ENCODE measurements around the gene SLC30A4. TPM values are rescaled to one million over a fixed set of nuclear protein-coding genes. Genes with fewer than 3 reads are reported as not detected.
A peak's percentile ranks its signal among the peaks of the same experiment; 100 is the strongest.

Gene SLC30A4
- total RNA-seq, 6 experiments from 2014 or later = 7.0 to 10.2 (median 8.5) TPM

- Mint-ChIP-seq H3K36me3 (ENCODE audit: low read depth) (peaks cover 2% of the 10 kb centered on the region; the same call in 1 of the 2 replicates), H3K27me3 (ENCODE audit: insufficient read depth) (peaks cover 11% of the 10 kb centered on the region), H3K9me3 (peaks cover 2% of the 10 kb centered on the region; the same call in 1 of the 2 replicates), H3K4me3 (no peak overlapping the region), H3K4me1 (ENCODE audit: low read depth) (peaks cover 6% of the 10 kb centered on the region; the same call in 1 of the 2 replicates), H3K27ac (no peak overlapping the region)
- TF ChIP-seq CTCF (IDR thresholded peaks at IDR 0.05) = no peak
- DNase-seq = no peak
Measured at GRCh38 chr15:45469441-45469840, 53.1 kb downstream of the SLC30A4 start.

DNA sequence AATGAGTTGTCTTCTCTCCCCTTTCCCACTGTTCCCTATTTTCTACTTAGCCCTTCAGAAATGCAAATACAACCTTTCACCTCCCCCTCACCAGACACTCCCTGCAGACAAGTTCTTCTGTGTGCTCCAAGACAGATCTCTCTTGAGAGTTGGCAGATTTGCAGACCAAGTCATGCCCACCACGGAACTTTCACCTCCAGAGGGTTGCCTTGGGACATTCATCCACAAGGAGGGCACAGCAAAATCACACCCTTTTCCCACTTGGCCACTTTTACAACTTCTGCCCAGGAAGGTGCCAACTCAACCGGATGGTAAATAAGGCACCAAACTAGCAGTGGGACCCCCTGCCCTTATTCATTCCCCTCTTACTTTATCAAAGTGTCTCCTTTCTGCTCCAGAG is 53.5 kb downstream of the SLC30A4 start:
- Mint-ChIP-seq H3K27ac (no peak overlapping the region), H3K4me1 (ENCODE audit: low read depth) (peaks cover 6% of the 10 kb centered on the region; the same call in 1 of the 2 replicates), H3K36me3 (ENCODE audit: low read depth) (peaks cover 4% of the 10 kb centered on the region; the same call in 1 of the 2 replicates), H3K27me3 (ENCODE audit: insufficient read depth) (peaks cover 11% of the 10 kb centered on the region), H3K4me3 (no peak overlapping the region), H3K9me3 (peaks cover 6% of the 10 kb centered on the region; the same call in 1 of the 2 replicates)
- no peak for TF ChIP-seq CTCF (IDR thresholded peaks at IDR 0.05)
- DNase-seq = no peak

- Mint-ChIP-seq H3K27ac (no peak overlapping the region), H3K9me3 (peaks cover 9% of the 10 kb centered on the region; the same call in 1 of the 2 replicates), H3K36me3 (ENCODE audit: low read depth) (peaks cover 4% of the 10 kb centered on the region; the same call in 1 of the 2 replicates), H3K27me3 (ENCODE audit: insufficient read depth) (peaks cover 11% of the 10 kb centered on the region), H3K4me1 (ENCODE audit: low read depth) (peaks cover 6% of the 10 kb centered on the region; the same call in 1 of the 2 replicates), H3K4me3 (no peak overlapping the region)
- no peak for TF ChIP-seq CTCF (IDR thresholded peaks at IDR 0.05)
- no peak for DNase-seq
Measured at GRCh38 chr15:45468294-45468693, 54.3 kb downstream of the SLC30A4 start.

- H3K4me1 Mint-ChIP-seq (ENCODE audit: low read depth) = peaks cover 44% of the 10 kb centered on the region
- TF ChIP-seq CTCF (IDR thresholded peaks at IDR 0.05) = peak; percentile 99
- peak; percentile 22 for DNase-seq
- H3K27me3 Mint-ChIP-seq (ENCODE audit: insufficient read depth) = peaks cover 7% of the 10 kb centered on the region; the same call in 1 of the 2 replicates
- 0 out of 2 replicates have a peak, but pooled peaks cover 1% of the 10 kb centered on the region for H3K9me3 Mint-ChIP-seq
- H3K27ac Mint-ChIP-seq = no peak overlapping the region
- no peaks in the 10 kb centered on the region for H3K36me3 Mint-ChIP-seq (ENCODE audit: low read depth)
- H3K4me3 Mint-ChIP-seq = peak overlapping the region; percentile 87
Measured at GRCh38 chr15:45458746-45459403, 63.7 kb downstream of the SLC30A4 start.

DNA sequence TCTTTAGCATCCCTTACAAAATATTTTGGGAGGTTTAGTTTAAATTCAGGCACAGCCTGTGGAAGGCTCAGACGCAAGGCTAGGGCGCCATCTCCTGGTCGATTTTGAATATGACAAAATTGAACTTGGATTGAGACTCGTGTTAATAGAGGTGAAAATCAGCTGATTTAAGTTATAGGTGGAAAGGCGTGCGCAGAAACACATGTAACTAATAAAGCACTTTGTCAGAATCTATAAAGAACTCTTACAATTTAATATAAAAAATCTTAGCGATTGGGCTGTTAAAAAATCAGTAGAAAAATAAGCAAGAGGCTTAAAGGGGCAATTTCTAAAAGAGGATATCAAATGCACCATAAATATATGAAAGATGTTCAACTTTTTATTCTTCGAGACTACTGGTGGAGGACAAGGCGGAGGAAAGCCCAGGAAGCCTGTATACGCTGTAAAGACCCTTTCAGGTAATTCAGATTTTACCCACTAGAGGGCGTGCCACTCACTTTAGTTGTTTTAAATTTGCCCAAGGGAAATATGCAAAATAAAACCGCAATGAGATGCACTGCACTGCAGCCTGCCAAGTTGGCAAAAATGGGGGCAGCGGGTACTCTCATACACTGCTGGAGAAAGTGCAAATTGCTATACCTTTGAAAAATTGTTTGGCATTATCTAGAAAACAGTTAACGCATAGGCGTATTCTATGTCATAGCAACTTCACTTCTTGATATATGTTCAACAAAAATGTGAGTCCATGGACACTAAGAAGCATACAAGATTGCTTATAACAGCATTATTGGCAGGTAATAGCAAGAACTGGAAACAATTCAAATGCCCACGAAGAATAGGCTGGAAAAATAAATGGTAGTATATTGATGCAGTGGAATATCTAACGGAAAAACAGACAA is 64.7 kb downstream of the SLC30A4 start:
- peak overlapping the region; percentile 98 for H3K27ac Mint-ChIP-seq
- peak; percentile 91 for TF ChIP-seq CTCF (IDR thresholded peaks at IDR 0.05)
- peaks cover 7% of the 10 kb centered on the region; the same call in 1 of the 2 replicates for H3K27me3 Mint-ChIP-seq (ENCODE audit: insufficient read depth)
- no peaks in the 10 kb centered on the region for H3K36me3 Mint-ChIP-seq (ENCODE audit: low read depth)
- peaks cover 48% of the 10 kb centered on the region for H3K4me1 Mint-ChIP-seq (ENCODE audit: low read depth)
- peak overlapping the region; percentile 87 for H3K4me3 Mint-ChIP-seq
- DNase-seq = peak; percentile 75
- H3K9me3 Mint-ChIP-seq = no peaks in the 10 kb centered on the region
